Measurements from ENCODE around the gene BCL2L12.

The BCL2L12 gene

DNA sequence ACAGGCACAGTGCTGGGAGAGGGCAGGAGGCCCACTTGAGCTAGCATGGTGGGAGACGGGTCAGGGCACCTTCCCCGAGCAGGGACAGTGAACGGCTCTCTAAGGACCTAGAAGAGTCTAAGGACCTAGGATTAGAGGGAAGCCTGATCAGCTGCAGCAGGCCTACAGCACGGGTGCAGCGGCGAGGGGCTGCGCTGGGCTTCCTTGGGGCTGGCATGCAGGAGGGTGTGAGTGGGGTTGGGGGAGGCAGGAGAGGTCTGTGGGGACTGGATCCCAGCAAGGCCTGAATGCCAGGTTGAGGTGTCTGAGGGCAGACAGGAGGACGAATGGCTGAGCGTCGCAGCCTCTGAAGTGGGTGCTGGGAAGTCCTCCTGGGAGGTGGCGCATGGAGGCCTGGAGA is 20.1 kb upstream of the BCL2L12 start:
- H3K27ac ChIP-seq (ENCODE audit: low read depth, low read length), result no peak overlapping the region
- H3K9ac ChIP-seq (ENCODE audit: low read length), result no peak overlapping the region
- peaks cover 52% of the 10 kb centered on the region for H3K36me3 ChIP-seq (ENCODE audit: control insufficient read depth, insufficient read depth, low read length)
- H3K4me1 ChIP-seq (ENCODE audit: control insufficient read depth, insufficient read depth, low read length), result peaks cover 13% of the 10 kb centered on the region; the same call in 1 of the 2 replicates
- no peaks in the 10 kb centered on the region for H3K27me3 ChIP-seq (ENCODE audit: control insufficient read depth, insufficient read depth, low read length)
- no peaks in the 10 kb centered on the region for H3K9me3 ChIP-seq (ENCODE audit: control insufficient read depth, insufficient read depth, low read depth, low read length)
- H3K4me3 ChIP-seq (ENCODE audit: low read depth, low read length), result no peak overlapping the region

DNA sequence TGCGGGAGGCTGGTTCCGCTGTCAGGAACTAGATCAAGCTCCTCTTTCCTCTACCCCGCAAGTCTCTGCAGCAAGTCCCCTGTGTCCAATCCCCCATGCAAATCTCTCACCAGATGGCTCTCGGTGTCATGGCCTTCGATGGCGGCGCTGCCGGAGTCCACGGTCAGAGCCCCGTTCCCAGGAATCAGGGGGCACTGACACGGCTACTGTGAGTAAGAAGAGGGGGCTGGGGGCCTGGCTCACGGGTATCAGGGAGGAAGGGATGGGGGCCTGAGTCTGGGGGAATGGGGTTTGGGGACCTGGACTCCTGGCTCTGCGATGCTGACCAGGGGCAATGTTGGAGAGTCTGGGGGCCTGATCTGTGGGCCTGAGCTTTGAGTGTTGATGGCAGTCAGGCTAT is 19.7 kb upstream of the BCL2L12 start:
- no peak overlapping the region for H3K9ac ChIP-seq (ENCODE audit: low read length)
- H3K4me1 ChIP-seq (ENCODE audit: control insufficient read depth, insufficient read depth, low read length), result peaks cover 10% of the 10 kb centered on the region; the same call in 1 of the 2 replicates
- no peak overlapping the region for H3K27ac ChIP-seq (ENCODE audit: low read depth, low read length)
- H3K27me3 ChIP-seq (ENCODE audit: control insufficient read depth, insufficient read depth, low read length), result no peaks in the 10 kb centered on the region
- H3K36me3 ChIP-seq (ENCODE audit: control insufficient read depth, insufficient read depth, low read length), result peaks cover 54% of the 10 kb centered on the region
- H3K4me3 ChIP-seq (ENCODE audit: low read depth, low read length), result no peak overlapping the region
- H3K9me3 ChIP-seq (ENCODE audit: control insufficient read depth, insufficient read depth, low read depth, low read length), result no peaks in the 10 kb centered on the region

DNA sequence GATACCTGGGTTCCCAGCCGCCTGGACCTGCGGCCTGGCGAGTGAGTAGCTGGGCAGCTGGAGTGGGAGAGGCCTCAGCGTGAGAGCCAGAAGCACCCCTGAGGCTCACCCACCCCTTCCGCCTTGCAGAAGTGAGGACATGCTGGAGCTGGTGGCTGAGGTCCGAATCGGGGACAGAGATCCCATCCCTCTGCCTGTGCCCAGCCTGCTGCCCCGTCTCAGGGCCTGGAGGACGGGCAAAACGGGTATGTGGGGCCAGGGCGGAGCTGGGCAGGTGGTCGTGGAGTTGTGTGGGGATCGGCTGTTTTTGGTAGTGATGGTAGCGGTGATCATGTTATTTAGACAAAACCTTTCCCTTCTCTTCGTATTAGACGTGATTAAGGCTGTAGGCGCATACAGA is 19.1 kb upstream of the BCL2L12 start:
- H3K36me3 ChIP-seq (ENCODE audit: control insufficient read depth, insufficient read depth, low read length), result peaks cover 59% of the 10 kb centered on the region
- H3K4me1 ChIP-seq (ENCODE audit: control insufficient read depth, insufficient read depth, low read length), result peaks cover 8% of the 10 kb centered on the region; the same call in 1 of the 2 replicates
- no peak overlapping the region for H3K4me3 ChIP-seq (ENCODE audit: low read depth, low read length)
- no peaks in the 10 kb centered on the region for H3K27me3 ChIP-seq (ENCODE audit: control insufficient read depth, insufficient read depth, low read length)
- H3K9me3 ChIP-seq (ENCODE audit: control insufficient read depth, insufficient read depth, low read depth, low read length), result no peaks in the 10 kb centered on the region
- no peak overlapping the region for H3K9ac ChIP-seq (ENCODE audit: low read length)
- no peak overlapping the region for H3K27ac ChIP-seq (ENCODE audit: low read depth, low read length)

DNA sequence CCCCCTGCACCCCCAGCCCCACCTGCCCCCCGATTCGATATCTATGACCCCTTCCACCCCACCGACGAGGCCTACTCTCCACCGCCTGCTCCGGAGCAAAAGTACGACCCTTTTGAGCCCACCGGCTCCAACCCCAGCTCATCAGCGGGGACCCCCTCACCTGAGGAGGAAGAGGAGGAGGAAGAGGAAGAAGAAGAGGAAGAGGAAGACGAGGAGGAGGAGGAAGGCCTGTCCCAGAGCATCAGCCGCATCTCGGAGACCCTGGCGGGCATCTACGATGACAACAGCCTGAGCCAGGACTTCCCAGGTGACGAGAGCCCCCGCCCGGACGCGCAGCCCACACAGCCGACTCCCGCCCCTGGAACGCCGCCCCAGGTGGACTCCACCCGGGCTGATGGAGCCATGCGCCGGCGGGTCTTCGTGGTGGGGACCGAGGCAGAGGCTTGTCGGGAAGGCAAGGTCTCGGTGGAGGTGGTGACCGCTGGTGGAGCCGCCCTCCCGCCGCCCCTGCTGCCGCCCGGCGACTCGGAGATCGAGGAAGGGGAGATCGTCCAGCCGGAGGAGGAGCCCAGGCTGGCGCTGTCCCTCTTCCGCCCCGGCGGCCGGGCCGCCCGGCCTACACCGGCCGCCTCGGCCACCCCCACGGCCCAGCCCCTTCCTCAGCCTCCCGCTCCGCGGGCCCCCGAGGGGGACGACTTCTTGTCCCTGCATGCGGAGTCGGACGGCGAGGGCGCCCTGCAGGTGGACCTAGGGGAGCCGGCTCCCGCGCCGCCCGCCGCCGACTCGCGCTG is 14.5 kb upstream of the BCL2L12 start:
- peaks cover 83% of the 10 kb centered on the region for H3K36me3 ChIP-seq (ENCODE audit: control insufficient read depth, insufficient read depth, low read length)
- H3K9me3 ChIP-seq (ENCODE audit: control insufficient read depth, insufficient read depth, low read depth, low read length), result no peaks in the 10 kb centered on the region
- H3K4me1 ChIP-seq (ENCODE audit: control insufficient read depth, insufficient read depth, low read length), result peaks cover 4% of the 10 kb centered on the region; the same call in 1 of the 2 replicates
- H3K27ac ChIP-seq (ENCODE audit: low read depth, low read length), result no peak overlapping the region
- H3K4me3 ChIP-seq (ENCODE audit: low read depth, low read length), result no peak overlapping the region
- H3K27me3 ChIP-seq (ENCODE audit: control insufficient read depth, insufficient read depth, low read length), result no peaks in the 10 kb centered on the region
- H3K9ac ChIP-seq (ENCODE audit: low read length), result no peak overlapping the region

DNA sequence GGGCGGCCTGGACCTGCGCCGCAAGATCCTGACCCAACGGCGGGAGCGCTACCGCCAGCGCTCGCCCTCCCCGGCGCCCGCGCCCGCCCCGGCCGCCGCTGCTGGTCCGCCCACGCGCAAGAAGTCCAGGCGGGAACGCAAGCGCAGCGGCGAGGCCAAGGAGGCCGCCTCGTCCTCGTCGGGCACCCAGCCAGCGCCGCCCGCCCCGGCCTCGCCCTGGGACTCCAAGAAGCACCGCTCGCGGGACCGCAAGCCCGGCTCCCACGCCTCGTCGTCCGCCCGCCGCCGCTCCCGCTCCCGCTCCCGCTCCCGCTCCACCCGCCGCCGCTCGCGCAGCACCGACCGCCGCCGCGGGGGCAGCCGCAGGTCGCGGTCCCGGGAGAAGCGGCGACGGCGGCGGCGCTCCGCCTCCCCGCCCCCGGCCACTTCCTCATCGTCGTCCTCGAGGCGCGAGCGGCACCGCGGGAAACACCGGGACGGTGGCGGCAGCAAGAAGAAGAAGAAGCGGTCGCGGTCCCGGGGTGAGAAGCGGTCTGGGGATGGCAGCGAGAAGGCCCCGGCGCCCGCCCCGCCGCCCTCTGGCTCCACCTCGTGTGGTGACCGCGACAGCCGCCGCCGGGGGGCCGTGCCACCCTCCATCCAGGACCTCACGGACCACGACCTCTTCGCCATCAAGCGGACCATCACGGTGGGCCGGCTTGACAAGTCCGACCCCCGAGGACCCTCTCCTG is 13.7 kb upstream of the BCL2L12 start:
- peaks cover 83% of the 10 kb centered on the region for H3K36me3 ChIP-seq (ENCODE audit: control insufficient read depth, insufficient read depth, low read length)
- H3K27ac ChIP-seq (ENCODE audit: low read depth, low read length), result no peak overlapping the region
- no peak overlapping the region for H3K4me3 ChIP-seq (ENCODE audit: low read depth, low read length)
- H3K9me3 ChIP-seq (ENCODE audit: control insufficient read depth, insufficient read depth, low read depth, low read length), result no peaks in the 10 kb centered on the region
- H3K9ac ChIP-seq (ENCODE audit: low read length), result no peak overlapping the region
- no peaks in the 10 kb centered on the region for H3K27me3 ChIP-seq (ENCODE audit: control insufficient read depth, insufficient read depth, low read length)
- H3K4me1 ChIP-seq (ENCODE audit: control insufficient read depth, insufficient read depth, low read length), result peaks cover 9% of the 10 kb centered on the region

DNA sequence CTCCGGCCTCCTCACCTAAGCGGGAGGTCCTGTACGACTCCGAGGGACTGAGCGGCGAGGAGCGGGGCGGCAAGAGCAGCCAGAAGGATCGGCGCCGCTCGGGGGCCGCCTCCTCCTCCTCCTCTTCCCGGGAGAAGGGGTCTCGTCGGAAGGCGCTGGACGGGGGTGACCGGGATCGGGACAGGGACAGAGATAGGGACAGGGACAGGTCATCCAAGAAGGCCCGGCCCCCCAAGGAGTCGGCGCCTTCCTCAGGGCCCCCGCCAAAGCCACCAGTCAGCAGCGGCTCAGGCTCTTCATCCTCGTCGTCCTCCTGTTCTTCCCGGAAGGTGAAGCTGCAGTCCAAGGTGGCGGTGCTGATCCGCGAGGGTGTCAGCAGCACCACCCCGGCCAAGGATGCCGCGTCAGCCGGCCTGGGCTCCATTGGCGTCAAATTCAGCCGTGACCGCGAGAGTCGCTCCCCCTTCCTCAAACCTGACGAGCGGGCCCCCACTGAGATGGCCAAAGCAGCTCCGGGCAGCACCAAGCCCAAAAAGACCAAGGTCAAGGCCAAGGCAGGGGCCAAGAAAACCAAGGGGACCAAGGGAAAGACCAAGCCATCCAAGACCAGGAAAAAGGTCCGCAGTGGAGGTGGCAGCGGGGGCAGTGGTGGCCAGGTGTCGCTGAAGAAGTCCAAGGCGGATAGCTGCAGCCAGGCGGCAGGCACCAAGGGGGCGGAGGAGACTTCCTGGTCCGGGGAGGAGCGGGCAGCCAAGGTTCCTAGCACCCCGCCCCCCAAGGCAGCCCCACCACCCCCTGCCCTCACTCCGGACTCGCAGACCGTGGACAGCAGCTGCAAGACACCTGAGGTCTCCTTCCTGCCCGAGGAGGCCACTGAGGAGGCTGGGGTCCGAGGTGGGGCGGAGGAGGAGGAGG is 12.9 kb upstream of the BCL2L12 start:
- H3K4me3 ChIP-seq (ENCODE audit: low read depth, low read length), result no peak overlapping the region
- H3K27ac ChIP-seq (ENCODE audit: low read depth, low read length), result no peak overlapping the region
- peaks cover 83% of the 10 kb centered on the region for H3K36me3 ChIP-seq (ENCODE audit: control insufficient read depth, insufficient read depth, low read length)
- peaks cover 9% of the 10 kb centered on the region for H3K4me1 ChIP-seq (ENCODE audit: control insufficient read depth, insufficient read depth, low read length)
- H3K9ac ChIP-seq (ENCODE audit: low read length), result no peak overlapping the region
- no peaks in the 10 kb centered on the region for H3K27me3 ChIP-seq (ENCODE audit: control insufficient read depth, insufficient read depth, low read length)
- no peaks in the 10 kb centered on the region for H3K9me3 ChIP-seq (ENCODE audit: control insufficient read depth, insufficient read depth, low read depth, low read length)

DNA sequence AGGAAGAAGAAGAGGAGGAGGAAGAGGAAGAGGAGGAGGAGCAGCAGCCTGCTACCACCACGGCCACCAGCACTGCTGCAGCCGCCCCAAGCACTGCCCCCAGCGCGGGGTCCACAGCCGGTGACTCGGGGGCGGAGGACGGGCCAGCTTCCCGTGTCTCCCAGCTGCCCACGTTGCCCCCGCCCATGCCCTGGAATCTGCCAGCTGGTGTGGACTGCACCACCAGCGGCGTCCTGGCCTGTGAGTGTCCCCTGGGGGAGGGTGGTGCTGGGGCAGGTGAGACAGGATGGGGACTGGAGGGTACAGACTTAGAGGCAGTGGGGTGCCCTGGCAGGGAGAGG is 12.3 kb upstream of the BCL2L12 start:
- Histone ChIP-seq H3K4me3 (ENCODE audit: low read depth, low read length) (no peak overlapping the region), H3K9me3 (ENCODE audit: control insufficient read depth, insufficient read depth, low read depth, low read length) (no peaks in the 10 kb centered on the region), H3K27ac (ENCODE audit: low read depth, low read length) (no peak overlapping the region), H3K27me3 (ENCODE audit: control insufficient read depth, insufficient read depth, low read length) (no peaks in the 10 kb centered on the region), H3K36me3 (ENCODE audit: control insufficient read depth, insufficient read depth, low read length) (peaks cover 84% of the 10 kb centered on the region), H3K4me1 (ENCODE audit: control insufficient read depth, insufficient read depth, low read length) (peaks cover 9% of the 10 kb centered on the region), H3K9ac (ENCODE audit: low read length) (no peak overlapping the region)

DNA sequence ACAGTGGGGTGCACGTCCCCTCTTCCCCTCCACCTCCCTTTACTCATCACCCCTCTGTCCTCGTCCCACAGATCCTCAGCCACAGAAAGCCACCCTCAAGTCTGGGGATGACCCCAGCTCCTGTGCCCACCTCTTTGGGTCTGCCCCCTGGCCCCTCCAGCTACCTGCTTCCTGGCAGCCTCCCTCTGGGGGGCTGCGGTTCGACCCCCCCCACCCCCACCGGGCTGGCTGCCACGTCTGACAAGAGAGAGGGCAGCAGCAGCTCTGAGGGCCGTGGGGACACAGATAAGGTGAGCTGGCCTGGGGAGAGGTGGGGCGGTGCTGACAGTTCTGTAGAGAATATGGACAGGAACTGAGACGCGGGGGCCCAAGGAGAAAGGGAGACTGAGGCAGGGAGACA is 11.2 kb upstream of the BCL2L12 start:
- H3K9me3 ChIP-seq (ENCODE audit: control insufficient read depth, insufficient read depth, low read depth, low read length), result no peaks in the 10 kb centered on the region
- no peaks in the 10 kb centered on the region for H3K27me3 ChIP-seq (ENCODE audit: control insufficient read depth, insufficient read depth, low read length)
- H3K36me3 ChIP-seq (ENCODE audit: control insufficient read depth, insufficient read depth, low read length), result peaks cover 88% of the 10 kb centered on the region
- no peak overlapping the region for H3K9ac ChIP-seq (ENCODE audit: low read length)
- H3K4me3 ChIP-seq (ENCODE audit: low read depth, low read length), result no peak overlapping the region
- no peak overlapping the region for H3K27ac ChIP-seq (ENCODE audit: low read depth, low read length)
- H3K4me1 ChIP-seq (ENCODE audit: control insufficient read depth, insufficient read depth, low read length), result peaks cover 9% of the 10 kb centered on the region

DNA sequence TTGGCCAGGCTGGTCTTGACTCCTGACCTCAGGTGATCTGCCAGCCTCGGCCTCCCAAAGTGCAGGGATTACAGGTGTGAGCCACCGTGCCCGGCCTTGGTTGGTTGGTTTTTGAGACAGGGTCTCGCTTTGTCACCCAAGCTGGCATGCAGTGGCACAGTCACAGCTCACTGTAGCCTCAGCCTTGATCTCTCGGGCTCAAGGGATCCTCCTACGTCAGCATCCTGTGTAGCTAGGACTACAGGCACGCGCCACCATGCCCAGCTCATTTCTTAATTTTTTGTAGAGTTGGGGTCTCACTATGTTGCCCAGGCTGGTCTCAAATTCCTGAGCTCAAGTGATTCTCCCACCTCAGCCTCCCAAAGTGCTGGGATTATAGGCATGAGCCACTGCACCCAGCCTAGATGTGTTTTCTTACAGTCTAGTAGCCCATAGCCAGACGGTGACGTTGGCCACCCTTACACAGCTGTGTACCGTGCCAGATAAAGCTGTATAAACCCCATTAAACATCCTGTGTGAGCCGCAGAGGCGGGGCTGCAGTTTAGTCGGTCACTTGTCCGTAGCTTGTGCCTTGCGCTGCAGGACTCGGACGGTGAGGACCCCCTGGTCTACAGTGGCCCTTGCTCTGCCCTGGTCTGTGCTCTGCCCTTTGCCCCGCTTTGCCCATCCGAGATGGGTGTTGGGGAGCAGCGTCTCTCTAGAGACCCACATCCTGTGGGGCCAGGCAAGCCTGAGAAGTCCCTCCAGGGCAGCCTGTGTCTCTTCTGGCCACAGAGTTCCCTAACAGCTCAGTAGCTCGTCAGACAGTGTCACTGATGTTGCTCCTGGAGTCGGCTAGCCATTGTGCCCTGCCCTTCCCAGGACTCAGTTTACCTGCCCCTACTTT is 9.9 kb upstream of the BCL2L12 start:
- Histone ChIP-seq H3K4me3 (ENCODE audit: low read depth, low read length) (no peak overlapping the region), H3K27ac (ENCODE audit: low read depth, low read length) (no peak overlapping the region), H3K36me3 (ENCODE audit: control insufficient read depth, insufficient read depth, low read length) (peaks cover 89% of the 10 kb centered on the region), H3K4me1 (ENCODE audit: control insufficient read depth, insufficient read depth, low read length) (peaks cover 9% of the 10 kb centered on the region), H3K9me3 (ENCODE audit: control insufficient read depth, insufficient read depth, low read depth, low read length) (peaks cover 8% of the 10 kb centered on the region), H3K9ac (ENCODE audit: low read length) (no peak overlapping the region), H3K27me3 (ENCODE audit: control insufficient read depth, insufficient read depth, low read length) (no peaks in the 10 kb centered on the region)

DNA sequence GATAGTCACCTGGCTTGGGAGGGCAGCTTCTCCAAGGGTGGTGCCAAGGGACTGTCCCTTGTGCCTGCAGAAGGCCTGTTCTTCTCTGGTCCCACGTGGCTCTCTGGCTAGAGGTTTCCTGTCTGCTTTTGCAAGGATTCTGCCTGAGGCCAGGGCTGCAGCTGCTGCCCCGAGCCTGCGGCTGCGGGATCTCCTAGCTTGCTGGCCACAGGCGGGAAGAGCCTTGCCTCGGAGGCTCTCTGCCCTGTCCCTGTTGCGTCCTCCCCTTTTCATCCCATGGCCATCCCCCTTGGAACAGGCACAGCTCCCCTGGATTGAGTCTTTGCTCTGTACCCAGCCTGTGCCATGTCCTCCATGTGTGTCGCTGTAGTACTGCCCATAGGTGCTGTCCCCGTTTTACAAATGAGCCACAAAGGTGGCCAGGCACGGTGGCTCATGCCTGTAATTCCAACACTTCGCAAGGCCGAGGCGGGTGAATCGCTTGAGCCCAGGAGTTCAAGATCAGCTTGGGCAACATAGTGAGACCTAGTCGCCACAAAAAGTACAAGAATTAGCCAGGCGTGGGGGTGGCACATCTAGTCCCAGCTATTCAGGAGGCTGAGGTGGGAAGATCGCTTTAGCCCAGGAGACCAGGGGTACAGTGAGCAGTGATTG is 9.2 kb upstream of the BCL2L12 start:
- no peak overlapping the region for H3K27ac ChIP-seq (ENCODE audit: low read depth, low read length)
- H3K4me1 ChIP-seq (ENCODE audit: control insufficient read depth, insufficient read depth, low read length), result peaks cover 9% of the 10 kb centered on the region
- no peak overlapping the region for H3K4me3 ChIP-seq (ENCODE audit: low read depth, low read length)
- no peaks in the 10 kb centered on the region for H3K27me3 ChIP-seq (ENCODE audit: control insufficient read depth, insufficient read depth, low read length)
- peaks cover 91% of the 10 kb centered on the region for H3K36me3 ChIP-seq (ENCODE audit: control insufficient read depth, insufficient read depth, low read length)
- H3K9me3 ChIP-seq (ENCODE audit: control insufficient read depth, insufficient read depth, low read depth, low read length), result peaks cover 8% of the 10 kb centered on the region
- H3K9ac ChIP-seq (ENCODE audit: low read length), result no peak overlapping the region
